ENCODE results near the gene NPY4R2.
"Not testable (repeated sequence)": the region's sequence is repeated elsewhere in the genome, so short reads cannot be mapped to it uniquely, and the experiment has no call there.

- TF ChIP-seq CTCF, POLR2A (IDR thresholded peaks at IDR 0.05): not testable (repeated sequence)
Observed at GRCh38 chr10:47909333-47909732, 9.1 kb upstream of the NPY4R2 start.
